ENCODE measurements around the gene THOC6. TPM values are rescaled to one million over a fixed set of nuclear protein-coding genes. Genes with fewer than 3 reads are reported as not detected.
"Not testable (repeated sequence)": the region's sequence is repeated elsewhere in the genome, so short reads cannot be mapped to it uniquely, and the experiment has no call there.

Gene THOC6
- total RNA-seq, 1 donor from 2014 or later: 20.7 TPM

- DNase-seq (ENCODE audit: extremely low read depth, low read depth, low spot score): not testable (repeated sequence)
Measured at GRCh38 chr16:3052571-3053329, 28.9 kb downstream of the THOC6 start.

- not testable (repeated sequence) for DNase-seq (ENCODE audit: extremely low read depth, low read depth, low spot score)
Measured at GRCh38 chr16:3053330-3053710, 29.5 kb downstream of the THOC6 start.

- DNase-seq (ENCODE audit: extremely low read depth, low read depth, low spot score): no peak
Measured at GRCh38 chr16:3054965-3055733, 31.3 kb downstream of the THOC6 start.

GRCh38 chr16:3055734-3056115, 31.9 kb downstream of the THOC6 start:
- not testable (repeated sequence) for DNase-seq (ENCODE audit: extremely low read depth, low read depth, low spot score)

GRCh38 chr16:3056336-3057180, 32.7 kb downstream of the THOC6 start:
- DNase-seq (ENCODE audit: extremely low read depth, low read depth, low spot score): no peak

- no peak for DNase-seq (ENCODE audit: extremely low read depth, low read depth, low spot score)
Measured at GRCh38 chr16:3057181-3058138, 33.6 kb downstream of the THOC6 start.

- no peak for DNase-seq (ENCODE audit: extremely low read depth, low read depth, low spot score)
Measured at GRCh38 chr16:3058139-3059030, 34.5 kb downstream of the THOC6 start.

GRCh38 chr16:3059041-3059722, 35.3 kb downstream of the THOC6 start:
- DNase-seq (ENCODE audit: extremely low read depth, low read depth, low spot score): no peak

- DNase-seq (ENCODE audit: extremely low read depth, low read depth, low spot score): no peak
Measured at GRCh38 chr16:3059723-3060242, 35.9 kb downstream of the THOC6 start.

- DNase-seq (ENCODE audit: extremely low read depth, low read depth, low spot score): no peak
Measured at GRCh38 chr16:3060339-3061127, 36.7 kb downstream of the THOC6 start.

GRCh38 chr16:3062553-3062952, 38.7 kb downstream of the THOC6 start:
- no peak for DNase-seq (ENCODE audit: extremely low read depth, low read depth, low spot score)

GRCh38 chr16:3063625-3064386, 40.0 kb downstream of the THOC6 start:
- DNase-seq (ENCODE audit: extremely low read depth, low read depth, low spot score): no peak

GRCh38 chr16:3065069-3065741, 41.4 kb downstream of the THOC6 start, which contains the start of gene IL32:
Gene IL32 (plus strand): TSS chr16:3065640. CDS start chr16:3065812, 172 bp downstream.
- no peak for DNase-seq (ENCODE audit: extremely low read depth, low read depth, low spot score)

- no peak for DNase-seq (ENCODE audit: extremely low read depth, low read depth, low spot score)
Measured at GRCh38 chr16:3065742-3066439, 42.1 kb downstream of the THOC6 start.

GRCh38 chr16:3066440-3066748, 42.6 kb downstream of the THOC6 start:
- no peak for DNase-seq (ENCODE audit: extremely low read depth, low read depth, low spot score)

GRCh38 chr16:3068487-3068886, 44.7 kb downstream of the THOC6 start:
- DNase-seq (ENCODE audit: extremely low read depth, low read depth, low spot score): no peak

All from glomerular endothelial cell (primary cell).